ENCODE results near the gene ENPP5.
A peak's percentile ranks its signal among the peaks of the same experiment; 100 is the strongest.
"Not testable (repeated sequence)": the region's sequence is repeated elsewhere in the genome, so short reads cannot be mapped to it uniquely, and the experiment has no call there.

ENPP5 gene

GRCh38 chr6:46156701-46157100 lies 14.1 kb downstream of the ENPP5 start:
- no peak for TF ChIP-seq JUND (IDR thresholded peaks at IDR 0.05; ENCODE audit: low read depth)
- no peak for DNase-seq (ENCODE audit: low read depth in 1 of 2, low spot score in 1 of 2)
- in situ Hi-C loops (cut with HindIII; ENCODE audit: low pct_unique_long_range_greater_than_20kb, low sequenced_read_pairs), result no loop called here

DNA sequence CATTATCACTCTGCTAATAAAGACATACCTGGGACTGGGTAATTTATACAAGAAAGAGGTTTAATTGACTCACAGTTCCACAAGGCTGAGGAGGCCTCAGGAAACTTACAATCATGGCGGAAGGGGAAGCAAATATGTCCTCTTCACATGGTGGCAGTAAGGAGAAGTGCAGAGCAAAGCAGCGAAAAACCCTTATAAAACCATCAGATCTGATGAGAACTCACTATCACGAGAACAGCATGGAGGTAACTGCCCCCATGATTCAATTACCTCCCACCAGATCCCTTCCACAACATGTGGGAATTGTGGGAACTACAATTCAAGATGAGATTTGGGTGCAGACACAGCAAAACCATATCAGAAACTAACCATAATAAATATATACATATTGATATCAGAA lies 21.7 kb downstream of the ENPP5 start:
- not testable (repeated sequence) for DNase-seq (ENCODE audit: low read depth in 1 of 2, low spot score in 1 of 2)

GRCh38 chr6:46144270-46144669 lies 26.5 kb downstream of the ENPP5 start:
- no peak for DNase-seq (ENCODE audit: low read depth in 1 of 2, low spot score in 1 of 2)
- TF ChIP-seq JUND (IDR thresholded peaks at IDR 0.05; ENCODE audit: low read depth), result no peak
- in situ Hi-C loops (cut with HindIII; ENCODE audit: low pct_unique_long_range_greater_than_20kb, low sequenced_read_pairs), result no loop called here

More for the DNA sequence above, 21.7 kb downstream of the ENPP5 start:
- in situ Hi-C loops (cut with HindIII; ENCODE audit: low pct_unique_long_range_greater_than_20kb, low sequenced_read_pairs), result not testable (repeated sequence)

DNA sequence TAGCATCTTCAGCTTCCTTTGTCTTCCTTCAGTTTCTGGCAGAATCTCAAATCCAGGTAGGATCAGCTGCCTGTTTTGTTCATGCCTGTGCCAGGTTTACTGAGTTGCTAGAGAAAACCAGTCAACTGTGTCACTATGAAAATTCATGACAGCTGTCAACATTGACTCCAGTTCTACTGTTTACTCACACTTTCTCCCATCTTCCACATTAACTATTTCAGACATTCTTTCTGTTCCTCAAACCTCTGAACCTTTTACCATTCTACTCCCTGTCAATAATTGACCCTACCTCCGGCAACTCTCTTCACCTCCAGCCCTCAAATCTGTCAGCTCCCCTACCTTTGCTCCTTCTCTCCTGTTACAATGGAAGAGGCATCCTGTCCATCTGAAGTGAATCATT lies 32.5 kb downstream of the ENPP5 start:
- in situ Hi-C loops (cut with HindIII; ENCODE audit: low pct_unique_long_range_greater_than_20kb, low sequenced_read_pairs), result no loop called here
- TF ChIP-seq JUND (IDR thresholded peaks at IDR 0.05; ENCODE audit: low read depth), result no peak
- peak in 1 of 2 experiments; percentile 5 for DNase-seq (ENCODE audit: low read depth in 1 of 2, low spot score in 1 of 2)

- no peak for DNase-seq (ENCODE audit: low read depth in 1 of 2, low spot score in 1 of 2)
- in situ Hi-C loops (cut with HindIII; ENCODE audit: low pct_unique_long_range_greater_than_20kb, low sequenced_read_pairs), result no loop called here
- no peak for TF ChIP-seq JUND (IDR thresholded peaks at IDR 0.05; ENCODE audit: low read depth)
These were observed 33.4 kb downstream of the ENPP5 start for GRCh38 chr6:46137387-46137786.

DNA sequence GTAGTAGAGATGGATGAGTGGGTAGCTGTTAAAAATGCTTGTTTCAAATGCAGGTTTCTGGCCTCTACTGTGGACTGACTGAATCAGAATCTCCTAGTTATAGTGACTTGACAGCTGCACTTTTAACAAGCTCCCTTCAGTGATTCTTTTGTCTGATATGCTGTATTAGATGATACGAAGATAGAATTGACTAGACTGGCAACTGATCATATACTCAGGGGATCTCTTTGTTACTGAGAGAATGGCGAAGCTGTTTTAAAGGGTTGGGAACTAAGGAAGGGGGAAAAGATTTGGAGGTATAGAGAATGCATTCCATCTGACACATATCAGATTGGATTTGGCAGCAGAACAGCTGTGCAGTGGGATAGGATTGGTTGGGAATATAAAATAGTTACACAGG lies 33.9 kb downstream of the ENPP5 start:
- TF ChIP-seq JUND (IDR thresholded peaks at IDR 0.05; ENCODE audit: low read depth), result no peak
- in situ Hi-C loops (cut with HindIII; ENCODE audit: low pct_unique_long_range_greater_than_20kb, low sequenced_read_pairs), result no loop called here
- DNase-seq (ENCODE audit: low read depth in 1 of 2, low spot score in 1 of 2), result no peak

DNA sequence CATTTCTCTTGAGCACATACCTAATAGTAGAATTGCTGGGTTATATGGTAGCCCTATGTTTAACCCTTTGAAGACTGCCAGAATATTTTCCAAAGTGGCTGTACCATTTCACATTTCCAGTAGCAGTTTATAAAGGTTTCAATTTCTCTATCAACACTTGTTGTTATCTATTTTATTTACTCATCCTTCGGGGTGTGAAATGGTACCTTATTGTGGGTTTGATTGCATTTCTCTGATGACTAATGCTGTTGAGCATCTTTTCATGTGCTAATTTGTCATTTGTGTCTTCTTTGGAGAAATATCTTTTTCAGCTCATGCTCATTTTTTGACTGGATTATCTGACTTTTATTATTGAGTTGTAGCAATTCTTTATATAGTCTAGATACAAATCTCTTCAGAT lies 35.6 kb downstream of the ENPP5 start:
- no peak for TF ChIP-seq JUND (IDR thresholded peaks at IDR 0.05; ENCODE audit: low read depth)
- no peak for DNase-seq (ENCODE audit: low read depth in 1 of 2, low spot score in 1 of 2)
- in situ Hi-C loops (cut with HindIII; ENCODE audit: low pct_unique_long_range_greater_than_20kb, low sequenced_read_pairs), result no loop called here

DNA sequence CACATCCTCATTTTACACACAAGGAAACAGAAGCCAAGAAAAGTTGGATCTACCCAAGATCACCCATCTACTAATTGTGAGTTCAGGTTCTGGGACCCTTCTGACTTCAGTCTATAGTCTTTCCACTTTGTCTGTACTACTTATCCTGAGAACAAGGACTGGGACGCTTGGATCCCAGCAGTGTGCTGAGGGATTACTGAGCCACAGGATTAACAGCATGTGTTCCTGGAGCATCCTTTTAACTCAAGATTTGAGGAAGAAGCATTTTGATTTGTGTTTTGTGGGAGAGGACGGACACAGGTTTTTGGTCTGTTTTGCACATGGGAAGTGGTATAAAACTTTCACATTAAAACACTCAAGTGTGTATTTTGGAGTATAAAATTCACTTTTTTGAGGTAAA lies 36.6 kb downstream of the ENPP5 start:
- in situ Hi-C loops (cut with HindIII; ENCODE audit: low pct_unique_long_range_greater_than_20kb, low sequenced_read_pairs), result no loop called here
- DNase-seq (ENCODE audit: low read depth in 1 of 2, low spot score in 1 of 2), result no peak
- no peak for TF ChIP-seq JUND (IDR thresholded peaks at IDR 0.05; ENCODE audit: low read depth)

GRCh38 chr6:46131291-46131690 lies 39.5 kb downstream of the ENPP5 start:
- in situ Hi-C loops (cut with HindIII; ENCODE audit: low pct_unique_long_range_greater_than_20kb, low sequenced_read_pairs), result not testable (repeated sequence)

GRCh38 chr6:46130666-46131065 lies 40.1 kb downstream of the ENPP5 start:
- in situ Hi-C loops (cut with HindIII; ENCODE audit: low pct_unique_long_range_greater_than_20kb, low sequenced_read_pairs), result no loop called here
- TF ChIP-seq JUND (IDR thresholded peaks at IDR 0.05; ENCODE audit: low read depth), result no peak
- DNase-seq (ENCODE audit: low read depth in 1 of 2, low spot score in 1 of 2), result no peak

More at GRCh38 chr6:46131291-46131690, 39.5 kb downstream of the ENPP5 start:
- DNase-seq (ENCODE audit: low read depth in 1 of 2, low spot score in 1 of 2), result not testable (repeated sequence)

DNA sequence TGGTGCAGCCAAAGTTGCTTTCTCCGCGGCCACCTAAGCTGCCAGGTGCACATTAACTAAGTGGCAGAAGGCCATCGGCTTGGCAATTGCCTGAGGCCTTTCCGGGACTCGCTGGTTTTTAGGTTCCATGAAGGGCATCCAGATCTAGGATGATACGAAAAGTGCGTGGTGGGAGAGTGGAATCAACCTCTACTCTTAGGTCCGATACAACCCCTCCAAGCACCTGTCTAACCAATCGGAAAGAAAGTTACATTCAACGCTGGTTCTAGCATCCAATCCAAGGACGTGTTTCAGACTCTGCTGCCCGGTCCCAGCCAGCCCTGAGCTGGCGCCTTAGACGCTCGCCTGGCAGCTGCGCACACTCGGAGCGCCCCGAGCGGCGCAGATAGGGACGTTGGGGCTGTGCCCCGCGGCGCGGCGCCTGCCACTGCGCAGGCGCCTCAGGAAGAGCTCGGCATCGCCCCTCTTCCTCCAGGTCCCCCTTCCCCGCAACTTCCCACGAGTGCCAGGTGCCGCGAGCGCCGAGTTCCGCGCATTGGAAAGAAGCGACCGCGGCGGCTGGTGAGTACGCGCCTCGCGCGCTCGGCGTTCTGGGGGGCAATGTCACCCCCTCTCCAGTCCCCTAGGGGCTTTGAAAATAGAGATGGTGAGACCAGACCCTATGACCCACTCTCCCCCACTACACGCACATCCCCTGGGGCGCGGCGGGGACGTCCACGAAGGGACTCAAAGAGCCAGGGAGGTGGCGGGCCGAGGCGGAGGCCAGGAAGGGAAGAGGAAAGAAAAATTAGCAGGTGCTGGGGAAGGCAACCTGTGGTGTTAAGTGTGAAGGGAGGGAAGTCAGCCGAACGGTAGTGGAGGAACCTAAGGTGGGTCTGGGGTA lies 40.9 kb downstream of the ENPP5 start, which contains the start of gene ENPP4:
Gene ENPP4, plus strand, starts transcription at position 361 of the 883 bp plus-strand sequence. CDS start 9,595 bp downstream, outside the sequence.
- DNase-seq (ENCODE audit: low read depth in 1 of 2, low spot score in 1 of 2), result peak; percentile 94 to 97
- no peak for TF ChIP-seq JUND (IDR thresholded peaks at IDR 0.05; ENCODE audit: low read depth)
- in situ Hi-C loops (cut with HindIII; ENCODE audit: low pct_unique_long_range_greater_than_20kb, low sequenced_read_pairs), result no loop called here

- DNase-seq (ENCODE audit: low read depth in 1 of 2, low spot score in 1 of 2), result no peak
- TF ChIP-seq JUND (IDR thresholded peaks at IDR 0.05; ENCODE audit: low read depth), result no peak
- in situ Hi-C loops (cut with HindIII; ENCODE audit: low pct_unique_long_range_greater_than_20kb, low sequenced_read_pairs), result no loop called here
These were observed 41.5 kb downstream of the ENPP5 start for GRCh38 chr6:46129291-46129628.

DNA sequence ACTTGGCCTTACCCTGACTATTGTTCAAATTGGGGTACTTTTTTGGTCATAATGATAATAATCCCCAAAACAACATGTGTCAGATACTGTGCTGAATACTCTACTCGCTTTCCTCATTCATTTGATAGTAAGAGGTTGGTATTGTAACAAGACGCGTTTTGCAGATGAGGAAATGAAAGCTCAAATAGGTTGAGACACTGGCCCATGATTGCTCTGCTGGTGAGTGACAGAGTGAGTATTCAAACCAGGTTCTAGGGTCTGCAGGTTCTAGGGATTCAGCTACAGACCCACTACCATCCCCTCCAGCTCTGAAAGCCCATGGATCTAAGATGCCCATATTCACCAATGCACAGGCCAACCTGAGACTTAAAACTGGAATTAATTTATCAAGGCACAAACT lies 42.3 kb downstream of the ENPP5 start:
- in situ Hi-C loops (cut with HindIII; ENCODE audit: low pct_unique_long_range_greater_than_20kb, low sequenced_read_pairs), result no loop called here
- no peak for TF ChIP-seq JUND (IDR thresholded peaks at IDR 0.05; ENCODE audit: low read depth)
- no peak for DNase-seq (ENCODE audit: low read depth in 1 of 2, low spot score in 1 of 2)

GRCh38 chr6:46119679-46120078 lies 51.1 kb downstream of the ENPP5 start:
- in situ Hi-C loops (cut with HindIII; ENCODE audit: low pct_unique_long_range_greater_than_20kb, low sequenced_read_pairs); DNase-seq (ENCODE audit: low read depth in 1 of 2, low spot score in 1 of 2): not testable (repeated sequence)
